Stimulated activated CD4-positive, alpha-beta T cell treated with anti-CD3 and anti-CD28 coated beads, Interleukin-15, amount 100 ng/mL, for 24 hours (primary cell): Measurements from ENCODE around the gene ZNF268.

ENCODE experiments used
- DNase-seq: peaks from one replicate; pipeline ENCODE4 v3.0.0-alpha.2; 2020

Gene ZNF268

DNA sequence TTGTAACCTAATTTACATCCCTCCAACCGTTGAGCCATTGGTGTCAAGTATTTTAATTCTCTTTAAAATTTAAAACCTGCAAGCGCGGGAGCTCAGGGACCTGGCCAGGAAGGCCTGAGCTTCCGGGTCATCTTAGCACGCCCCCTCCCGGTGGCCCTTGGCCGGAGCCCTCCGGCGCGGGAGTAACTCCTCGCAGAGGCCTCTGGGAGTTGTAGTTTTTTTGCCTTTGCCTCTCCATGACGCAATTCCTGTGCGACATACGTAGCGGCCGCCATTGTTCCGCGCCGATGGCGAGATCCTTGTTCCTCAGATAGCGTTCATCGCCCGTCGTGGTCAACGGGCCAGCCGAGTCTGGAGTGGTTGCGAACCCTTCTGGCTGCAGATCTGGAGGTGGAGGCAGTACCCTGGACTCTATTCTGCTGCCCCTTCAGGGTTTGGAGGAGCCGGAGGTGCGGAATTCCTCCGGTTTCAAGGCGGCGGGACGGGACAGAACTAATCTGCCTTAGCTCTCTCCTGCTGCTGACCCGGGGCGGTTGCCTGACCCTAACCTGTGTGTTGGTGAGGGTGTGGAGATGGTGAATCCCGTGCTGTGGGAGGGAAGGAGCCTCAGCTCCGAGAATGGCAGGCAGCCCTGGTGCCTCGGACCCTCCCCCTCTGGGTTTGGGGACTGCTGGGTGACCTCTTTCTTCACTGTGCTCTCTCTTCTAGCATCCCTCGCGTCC, at the start of gene ZNF268:
Gene ZNF268, plus strand, starts transcription at position 258 of the 722 bp plus-strand sequence. CDS start 503 bp downstream, outside the sequence.
- DNase-seq = peak; percentile 92

DNA sequence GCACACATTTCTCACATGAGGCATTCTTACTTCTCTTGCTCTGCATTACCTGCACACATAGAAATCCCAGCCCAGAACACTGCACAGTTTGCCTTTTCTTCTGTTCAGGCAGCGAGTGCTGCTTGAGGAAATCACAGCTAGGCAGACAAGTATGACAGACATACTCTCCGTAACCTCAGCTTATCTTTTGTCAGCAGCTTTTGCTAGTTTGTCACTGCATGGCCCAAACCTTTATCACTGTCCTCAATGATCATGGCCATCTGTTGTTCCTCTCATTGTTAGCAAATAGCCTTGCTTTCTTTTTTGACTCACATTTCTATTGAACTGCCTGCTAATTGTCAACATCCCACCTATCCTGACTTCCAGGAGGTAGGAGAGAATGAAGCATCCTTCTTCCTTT, 45.5 kb upstream of the ZNF268 start:
- DNase-seq = no peak

DNA sequence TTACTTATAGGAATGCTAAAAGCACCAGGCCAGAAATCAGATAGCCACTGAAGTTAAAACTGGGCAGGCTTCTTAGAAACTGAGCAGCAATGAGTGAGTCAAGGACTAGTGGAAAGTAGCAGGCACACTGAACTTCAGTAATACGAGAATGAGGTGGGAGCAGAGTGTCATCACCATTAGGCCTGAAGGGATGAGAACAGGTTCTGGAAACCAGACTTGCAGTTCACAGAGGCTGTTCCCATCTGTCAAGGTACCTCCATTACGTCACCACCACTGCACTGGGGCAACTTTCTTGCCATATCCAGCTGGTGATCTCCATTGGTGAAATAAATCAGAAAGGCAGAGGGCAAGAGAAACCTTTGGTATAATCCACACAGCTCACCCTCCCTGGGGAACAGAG, 35.3 kb upstream of the ZNF268 start:
- DNase-seq = no peak

GRCh38 chr12:133156125-133156690, 25.1 kb upstream of the ZNF268 start:
- no peak for DNase-seq

- no peak for DNase-seq
These were observed 15.5 kb upstream of the ZNF268 start for GRCh38 chr12:133165776-133166175.

- no peak for DNase-seq
These were observed 8.8 kb upstream of the ZNF268 start for GRCh38 chr12:133172491-133172890.

GRCh38 chr12:133174901-133175300, 6.4 kb upstream of the ZNF268 start:
- no peak for DNase-seq

GRCh38 chr12:133180669-133181068, 626 bp upstream of the ZNF268 start:
- DNase-seq = no peak

GRCh38 chr12:133190176-133190575, 8.9 kb downstream of the ZNF268 start:
- no peak for DNase-seq

- DNase-seq = no peak
These were observed 11.6 kb downstream of the ZNF268 start for GRCh38 chr12:133192847-133193246.

- no peak for DNase-seq
These were observed 20.6 kb downstream of the ZNF268 start for GRCh38 chr12:133201888-133202287.

DNA sequence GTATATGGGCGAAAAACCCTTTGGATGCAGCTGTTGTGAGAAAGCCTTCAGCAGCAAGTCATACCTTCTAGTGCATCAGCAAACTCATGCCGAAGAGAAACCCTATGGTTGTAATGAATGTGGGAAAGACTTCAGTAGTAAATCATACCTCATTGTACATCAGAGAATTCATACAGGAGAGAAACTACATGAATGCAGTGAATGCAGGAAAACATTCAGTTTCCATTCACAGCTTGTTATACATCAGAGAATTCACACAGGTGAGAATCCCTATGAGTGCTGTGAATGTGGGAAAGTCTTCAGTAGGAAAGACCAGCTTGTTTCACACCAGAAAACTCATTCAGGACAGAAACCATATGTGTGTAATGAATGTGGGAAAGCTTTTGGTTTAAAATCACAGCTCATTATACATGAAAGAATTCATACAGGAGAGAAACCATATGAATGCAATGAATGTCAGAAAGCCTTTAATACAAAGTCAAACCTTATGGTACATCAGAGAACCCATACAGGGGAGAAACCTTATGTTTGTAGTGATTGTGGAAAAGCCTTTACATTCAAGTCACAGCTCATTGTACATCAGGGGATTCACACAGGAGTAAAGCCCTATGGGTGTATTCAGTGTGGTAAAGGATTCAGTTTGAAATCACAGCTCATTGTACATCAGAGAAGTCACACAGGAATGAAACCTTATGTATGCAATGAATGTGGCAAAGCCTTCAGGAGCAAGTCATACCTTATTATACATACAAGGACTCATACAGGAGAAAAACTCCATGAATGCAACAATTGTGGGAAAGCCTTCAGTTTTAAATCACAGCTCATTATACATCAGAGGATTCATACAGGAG, 21.4 kb downstream of the ZNF268 start:
- DNase-seq = no peak

DNA sequence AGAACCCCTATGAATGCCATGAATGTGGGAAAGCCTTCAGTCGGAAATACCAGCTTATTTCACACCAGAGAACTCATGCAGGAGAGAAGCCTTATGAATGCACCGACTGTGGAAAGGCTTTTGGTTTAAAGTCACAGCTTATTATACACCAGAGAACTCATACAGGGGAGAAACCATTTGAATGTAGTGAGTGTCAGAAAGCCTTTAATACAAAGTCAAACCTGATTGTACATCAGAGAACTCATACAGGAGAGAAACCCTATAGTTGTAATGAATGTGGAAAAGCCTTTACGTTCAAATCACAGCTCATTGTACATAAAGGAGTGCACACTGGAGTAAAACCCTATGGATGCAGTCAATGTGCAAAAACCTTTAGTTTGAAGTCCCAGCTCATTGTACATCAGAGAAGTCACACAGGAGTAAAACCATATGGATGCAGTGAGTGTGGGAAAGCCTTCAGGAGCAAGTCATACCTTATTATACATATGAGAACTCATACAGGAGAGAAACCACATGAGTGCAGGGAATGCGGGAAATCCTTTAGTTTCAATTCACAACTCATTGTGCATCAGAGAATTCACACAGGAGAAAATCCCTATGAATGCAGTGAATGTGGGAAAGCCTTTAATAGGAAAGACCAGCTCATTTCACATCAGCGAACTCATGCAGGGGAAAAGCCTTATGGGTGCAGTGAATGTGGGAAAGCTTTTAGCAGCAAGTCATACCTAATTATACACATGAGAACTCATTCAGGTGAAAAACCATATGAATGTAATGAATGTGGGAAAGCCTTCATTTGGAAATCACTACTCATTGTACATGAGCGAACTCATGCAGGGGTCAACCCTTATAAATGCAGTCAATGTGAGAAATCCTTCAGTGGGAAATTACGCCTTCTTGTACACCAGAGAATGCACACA, 22.3 kb downstream of the ZNF268 start:
- no peak for DNase-seq

DNA sequence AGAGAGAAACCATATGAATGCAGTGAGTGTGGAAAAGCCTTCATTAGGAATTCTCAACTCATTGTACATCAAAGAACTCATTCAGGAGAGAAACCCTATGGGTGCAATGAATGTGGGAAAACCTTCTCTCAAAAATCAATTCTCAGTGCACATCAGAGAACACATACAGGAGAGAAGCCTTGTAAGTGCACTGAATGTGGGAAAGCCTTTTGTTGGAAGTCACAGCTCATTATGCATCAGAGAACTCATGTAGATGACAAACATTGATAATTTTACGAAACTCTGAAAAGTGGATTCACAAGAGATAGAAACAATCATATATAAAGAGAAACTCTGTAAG, 22.9 kb downstream of the ZNF268 start:
- no peak for DNase-seq

GRCh38 chr12:133206390-133206789, 25.1 kb downstream of the ZNF268 start:
- no peak for DNase-seq

- DNase-seq = no peak
These were observed 34.4 kb downstream of the ZNF268 start for GRCh38 chr12:133215724-133216123.

- DNase-seq = no peak
These were observed 35.9 kb downstream of the ZNF268 start for GRCh38 chr12:133217219-133217618.

GRCh38 chr12:133220521-133220920, 39.2 kb downstream of the ZNF268 start:
- no peak for DNase-seq

DNA sequence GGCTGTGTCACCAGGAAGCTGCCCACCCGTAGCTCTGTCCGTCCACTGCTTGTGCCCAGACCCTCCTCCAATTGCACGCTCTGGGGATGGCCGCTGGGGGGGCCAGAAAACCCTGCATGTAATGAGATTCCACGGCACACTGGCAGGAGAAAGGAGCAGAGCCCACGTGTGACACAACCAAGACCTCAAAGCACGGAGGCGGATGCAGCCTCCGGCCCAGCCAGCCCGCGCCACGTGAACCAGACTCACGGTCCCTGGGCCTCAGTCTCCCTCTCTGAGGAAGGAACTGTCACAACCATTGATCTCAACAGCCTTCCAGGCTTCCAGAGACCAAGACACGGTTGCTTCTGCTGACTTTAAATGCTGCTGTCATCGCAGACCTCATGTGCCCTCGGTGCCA, 39.9 kb downstream of the ZNF268 start:
- DNase-seq = no peak

DNA sequence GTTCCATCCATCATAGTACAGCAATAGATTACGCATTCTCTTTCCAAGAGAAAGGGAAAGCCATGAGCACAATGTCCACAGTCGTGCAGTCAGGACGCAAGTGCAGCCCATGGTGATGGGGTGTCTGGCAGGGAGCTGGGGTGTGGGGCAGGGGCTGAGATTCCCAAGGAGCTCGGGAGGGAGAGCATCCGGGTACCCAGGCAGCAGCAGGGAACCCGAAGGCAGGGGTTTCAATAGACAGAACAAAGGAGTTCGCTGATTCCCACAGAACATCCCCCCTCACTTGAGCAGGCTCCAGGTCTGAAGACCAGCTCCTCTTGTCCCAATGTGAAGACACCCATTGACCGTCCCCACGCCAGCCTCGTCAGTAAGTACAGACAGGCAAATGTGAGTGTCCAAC, 40.9 kb downstream of the ZNF268 start:
- no peak for DNase-seq

DNA sequence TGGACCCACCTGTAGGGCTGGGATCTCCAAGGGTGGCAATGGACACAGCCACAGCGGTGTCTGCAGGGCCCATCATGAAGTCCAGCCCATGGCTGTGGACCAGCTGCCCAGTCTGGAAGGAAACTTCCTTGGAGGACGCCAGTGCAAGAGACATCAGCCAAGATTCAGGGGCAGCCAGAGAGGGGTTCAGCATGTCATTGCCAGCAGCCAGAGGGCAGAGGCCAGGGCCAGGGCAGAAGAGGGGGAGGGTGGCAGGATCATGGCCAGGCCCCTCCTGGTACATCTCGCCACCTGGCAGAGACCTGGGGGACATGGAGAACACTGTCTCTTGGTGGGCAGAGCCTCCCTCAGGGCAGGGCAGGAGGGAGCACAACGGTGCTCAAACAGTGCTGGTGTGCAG, 44.2 kb downstream of the ZNF268 start:
- DNase-seq = no peak

GRCh38 chr12:133226690-133227089, 45.4 kb downstream of the ZNF268 start:
- no peak for DNase-seq

- no peak for DNase-seq
These were observed 46.1 kb downstream of the ZNF268 start for GRCh38 chr12:133227281-133227852.
